Sigmoid colon (tissue), 4 donors: ENCODE data around the gene CCDC148.

Experiments used
- EP300 ChIP-seq, 4 donors: sonication (generic); formaldehyde crosslinking; IDR thresholded peaks; one replicate each; pipeline ENCODE4 v1.6.1; 2017; ENCODE audit warnings: antibody characterized with exemption in 4 of 4
- POLR2A ChIP-seq, 2 donors: fragments of 450-650 bp; IDR thresholded peaks; one replicate each; pipeline ENCODE4 v1.6.1; 2016; ENCODE audit warnings: antibody characterized with exemption in 2 of 2, mild to moderate bottlenecking in 2 of 2, moderate library complexity in 2 of 2
- POLR2AphosphoS5 ChIP-seq, 4 donors: sonication (generic); formaldehyde crosslinking; IDR thresholded peaks; one replicate each; pipeline ENCODE4 v1.6.1; 2017; ENCODE audit warnings: antibody characterized with exemption in 4 of 4
- TF ChIP-seq, protein P1 (sequence below), 4 experiments: fragments of 450-650 bp in 3 of 4; fragments of 200-600 bp in 1 of 4; IDR thresholded peaks; one replicate each; pipeline ENCODE4 v1.5.1; 2016 to 2019; ENCODE audit warnings: antibody characterized with exemption in 4 of 4, mild to moderate bottlenecking in 3 of 4, moderate library complexity in 2 of 4

DNA sequence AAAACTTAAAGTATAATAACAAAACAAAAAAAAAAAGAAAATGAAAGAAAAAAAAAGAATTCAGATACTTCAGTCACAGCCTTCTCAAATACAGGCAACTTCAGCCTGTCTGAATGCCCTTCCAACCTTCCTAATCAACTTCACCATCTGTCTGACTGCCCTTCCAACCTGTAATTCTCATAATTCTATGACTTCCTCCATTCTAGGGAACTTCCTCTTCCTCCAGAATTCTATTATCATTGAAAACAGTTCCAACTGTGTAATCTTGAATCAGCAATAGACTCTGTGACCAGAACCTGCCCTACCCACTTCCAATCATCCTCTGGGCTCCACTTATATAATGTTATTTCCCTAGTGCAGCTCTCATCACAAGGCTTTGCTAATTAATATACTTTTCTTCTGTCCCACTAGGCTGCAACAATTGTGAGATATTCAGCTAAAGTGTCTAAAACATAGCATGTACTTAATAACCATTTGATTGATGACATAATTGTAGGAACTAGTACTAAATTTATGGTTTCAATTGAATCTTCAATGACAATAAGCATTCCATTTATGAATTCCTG is 227.5 kb downstream of the CCDC148 start:
- TF ChIP-seq, protein P1, sequence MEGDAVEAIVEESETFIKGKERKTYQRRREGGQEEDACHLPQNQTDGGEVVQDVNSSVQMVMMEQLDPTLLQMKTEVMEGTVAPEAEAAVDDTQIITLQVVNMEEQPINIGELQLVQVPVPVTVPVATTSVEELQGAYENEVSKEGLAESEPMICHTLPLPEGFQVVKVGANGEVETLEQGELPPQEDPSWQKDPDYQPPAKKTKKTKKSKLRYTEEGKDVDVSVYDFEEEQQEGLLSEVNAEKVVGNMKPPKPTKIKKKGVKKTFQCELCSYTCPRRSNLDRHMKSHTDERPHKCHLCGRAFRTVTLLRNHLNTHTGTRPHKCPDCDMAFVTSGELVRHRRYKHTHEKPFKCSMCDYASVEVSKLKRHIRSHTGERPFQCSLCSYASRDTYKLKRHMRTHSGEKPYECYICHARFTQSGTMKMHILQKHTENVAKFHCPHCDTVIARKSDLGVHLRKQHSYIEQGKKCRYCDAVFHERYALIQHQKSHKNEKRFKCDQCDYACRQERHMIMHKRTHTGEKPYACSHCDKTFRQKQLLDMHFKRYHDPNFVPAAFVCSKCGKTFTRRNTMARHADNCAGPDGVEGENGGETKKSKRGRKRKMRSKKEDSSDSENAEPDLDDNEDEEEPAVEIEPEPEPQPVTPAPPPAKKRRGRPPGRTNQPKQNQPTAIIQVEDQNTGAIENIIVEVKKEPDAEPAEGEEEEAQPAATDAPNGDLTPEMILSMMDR (IDR thresholded peaks at IDR 0.05), result no peak
- TF ChIP-seq POLR2A (IDR thresholded peaks at IDR 0.05), result no peak
- no peak for TF ChIP-seq EP300 (IDR thresholded peaks at IDR 0.05)
- TF ChIP-seq POLR2AphosphoS5 (IDR thresholded peaks at IDR 0.05), result no peak
